ENCODE results near the gene CTSL.

Gene CTSL

DNA sequence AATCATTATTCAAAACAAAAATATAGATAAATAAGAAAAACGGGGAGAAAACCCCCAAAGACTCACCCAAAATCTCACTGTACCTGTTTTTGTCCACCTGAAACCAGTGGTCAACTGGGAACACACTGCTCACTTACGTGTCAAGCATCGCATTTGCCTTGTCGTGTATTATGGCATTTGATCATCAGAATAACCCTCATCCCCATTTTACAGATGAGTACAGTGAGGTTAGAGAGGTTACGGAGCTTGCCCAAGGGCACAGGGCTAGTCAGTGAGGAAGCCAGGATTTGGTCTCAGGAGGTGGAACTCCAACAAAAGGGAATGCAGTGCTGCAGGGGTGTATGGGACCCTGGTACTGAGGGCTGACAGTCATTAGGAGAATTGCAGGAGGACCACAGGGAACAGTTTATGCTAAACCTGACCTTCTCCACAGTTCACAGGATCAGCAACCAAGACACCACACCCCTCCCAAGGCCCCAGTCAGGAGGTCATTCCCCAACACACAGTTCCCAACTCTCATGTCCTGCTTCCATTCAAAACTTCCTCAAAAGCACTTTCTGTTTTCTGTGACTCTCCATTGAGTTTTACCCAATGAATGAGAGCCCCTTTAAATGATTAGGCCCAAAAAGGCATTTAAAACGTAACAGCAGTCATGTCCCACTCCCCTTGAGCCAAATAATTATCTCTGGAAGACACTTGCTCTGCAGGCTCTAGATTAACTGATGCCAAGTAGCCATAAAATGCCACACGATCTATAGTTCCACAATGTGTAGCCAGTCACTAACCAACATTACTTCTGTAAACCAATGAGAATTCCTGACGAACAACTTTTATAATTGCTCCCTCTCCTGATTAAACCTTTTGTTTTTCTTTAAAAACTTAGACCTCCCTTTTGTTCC lies 50.8 kb downstream of the CTSL start:
- no peak for ATAC-seq
- TF ChIP-seq, protein P1, sequence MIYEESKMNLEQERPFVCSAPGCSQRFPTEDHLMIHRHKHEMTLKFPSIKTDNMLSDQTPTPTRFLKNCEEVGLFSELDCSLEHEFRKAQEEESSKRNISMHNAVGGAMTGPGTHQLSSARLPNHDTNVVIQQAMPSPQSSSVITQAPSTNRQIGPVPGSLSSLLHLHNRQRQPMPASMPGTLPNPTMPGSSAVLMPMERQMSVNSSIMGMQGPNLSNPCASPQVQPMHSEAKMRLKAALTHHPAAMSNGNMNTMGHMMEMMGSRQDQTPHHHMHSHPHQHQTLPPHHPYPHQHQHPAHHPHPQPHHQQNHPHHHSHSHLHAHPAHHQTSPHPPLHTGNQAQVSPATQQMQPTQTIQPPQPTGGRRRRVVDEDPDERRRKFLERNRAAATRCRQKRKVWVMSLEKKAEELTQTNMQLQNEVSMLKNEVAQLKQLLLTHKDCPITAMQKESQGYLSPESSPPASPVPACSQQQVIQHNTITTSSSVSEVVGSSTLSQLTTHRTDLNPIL (CRISPR knock-in tag; IDR thresholded peaks at IDR 0.05; ENCODE audit: low read depth) = no peak
- TF ChIP-seq GLIS3 (CRISPR knock-in tag; IDR thresholded peaks at IDR 0.05) (no peak), BACH2 (CRISPR knock-in tag; IDR thresholded peaks at IDR 0.05; ENCODE audit: borderline replicate concordance) (no peak), ZFP30 (CRISPR knock-in tag; IDR thresholded peaks at IDR 0.05) (no peak), ESRRG (CRISPR knock-in tag; IDR thresholded peaks at IDR 0.05) (no peak), CSDC2 (CRISPR knock-in tag; IDR thresholded peaks at IDR 0.05) (no peak), ZNF70 (CRISPR knock-in tag; IDR thresholded peaks at IDR 0.05) (no peak), ZFP3 (CRISPR knock-in tag; IDR thresholded peaks at IDR 0.05) (no peak), TOX (CRISPR knock-in tag; IDR thresholded peaks at IDR 0.05; ENCODE audit: borderline replicate concordance) (no peak), ARNTL (CRISPR knock-in tag; IDR thresholded peaks at IDR 0.05; ENCODE audit: borderline replicate concordance, low read depth) (no peak), TCF4 (CRISPR knock-in tag; IDR thresholded peaks at IDR 0.05; ENCODE audit: borderline replicate concordance) (no peak)
- TF ChIP-seq, protein P2, sequence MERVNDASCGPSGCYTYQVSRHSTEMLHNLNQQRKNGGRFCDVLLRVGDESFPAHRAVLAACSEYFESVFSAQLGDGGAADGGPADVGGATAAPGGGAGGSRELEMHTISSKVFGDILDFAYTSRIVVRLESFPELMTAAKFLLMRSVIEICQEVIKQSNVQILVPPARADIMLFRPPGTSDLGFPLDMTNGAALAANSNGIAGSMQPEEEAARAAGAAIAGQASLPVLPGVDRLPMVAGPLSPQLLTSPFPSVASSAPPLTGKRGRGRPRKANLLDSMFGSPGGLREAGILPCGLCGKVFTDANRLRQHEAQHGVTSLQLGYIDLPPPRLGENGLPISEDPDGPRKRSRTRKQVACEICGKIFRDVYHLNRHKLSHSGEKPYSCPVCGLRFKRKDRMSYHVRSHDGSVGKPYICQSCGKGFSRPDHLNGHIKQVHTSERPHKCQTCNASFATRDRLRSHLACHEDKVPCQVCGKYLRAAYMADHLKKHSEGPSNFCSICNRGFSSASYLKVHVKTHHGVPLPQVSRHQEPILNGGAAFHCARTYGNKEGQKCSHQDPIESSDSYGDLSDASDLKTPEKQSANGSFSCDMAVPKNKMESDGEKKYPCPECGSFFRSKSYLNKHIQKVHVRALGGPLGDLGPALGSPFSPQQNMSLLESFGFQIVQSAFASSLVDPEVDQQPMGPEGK (CRISPR knock-in tag; IDR thresholded peaks at IDR 0.05; ENCODE audit: borderline replicate concordance) = no peak
- TF ChIP-seq, protein P3, sequence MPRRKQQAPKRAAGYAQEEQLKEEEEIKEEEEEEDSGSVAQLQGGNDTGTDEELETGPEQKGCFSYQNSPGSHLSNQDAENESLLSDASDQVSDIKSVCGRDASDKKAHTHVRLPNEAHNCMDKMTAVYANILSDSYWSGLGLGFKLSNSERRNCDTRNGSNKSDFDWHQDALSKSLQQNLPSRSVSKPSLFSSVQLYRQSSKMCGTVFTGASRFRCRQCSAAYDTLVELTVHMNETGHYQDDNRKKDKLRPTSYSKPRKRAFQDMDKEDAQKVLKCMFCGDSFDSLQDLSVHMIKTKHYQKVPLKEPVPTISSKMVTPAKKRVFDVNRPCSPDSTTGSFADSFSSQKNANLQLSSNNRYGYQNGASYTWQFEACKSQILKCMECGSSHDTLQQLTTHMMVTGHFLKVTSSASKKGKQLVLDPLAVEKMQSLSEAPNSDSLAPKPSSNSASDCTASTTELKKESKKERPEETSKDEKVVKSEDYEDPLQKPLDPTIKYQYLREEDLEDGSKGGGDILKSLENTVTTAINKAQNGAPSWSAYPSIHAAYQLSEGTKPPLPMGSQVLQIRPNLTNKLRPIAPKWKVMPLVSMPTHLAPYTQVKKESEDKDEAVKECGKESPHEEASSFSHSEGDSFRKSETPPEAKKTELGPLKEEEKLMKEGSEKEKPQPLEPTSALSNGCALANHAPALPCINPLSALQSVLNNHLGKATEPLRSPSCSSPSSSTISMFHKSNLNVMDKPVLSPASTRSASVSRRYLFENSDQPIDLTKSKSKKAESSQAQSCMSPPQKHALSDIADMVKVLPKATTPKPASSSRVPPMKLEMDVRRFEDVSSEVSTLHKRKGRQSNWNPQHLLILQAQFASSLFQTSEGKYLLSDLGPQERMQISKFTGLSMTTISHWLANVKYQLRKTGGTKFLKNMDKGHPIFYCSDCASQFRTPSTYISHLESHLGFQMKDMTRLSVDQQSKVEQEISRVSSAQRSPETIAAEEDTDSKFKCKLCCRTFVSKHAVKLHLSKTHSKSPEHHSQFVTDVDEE (CRISPR knock-in tag; IDR thresholded peaks at IDR 0.05) = no peak
- TF ChIP-seq, protein P4, sequence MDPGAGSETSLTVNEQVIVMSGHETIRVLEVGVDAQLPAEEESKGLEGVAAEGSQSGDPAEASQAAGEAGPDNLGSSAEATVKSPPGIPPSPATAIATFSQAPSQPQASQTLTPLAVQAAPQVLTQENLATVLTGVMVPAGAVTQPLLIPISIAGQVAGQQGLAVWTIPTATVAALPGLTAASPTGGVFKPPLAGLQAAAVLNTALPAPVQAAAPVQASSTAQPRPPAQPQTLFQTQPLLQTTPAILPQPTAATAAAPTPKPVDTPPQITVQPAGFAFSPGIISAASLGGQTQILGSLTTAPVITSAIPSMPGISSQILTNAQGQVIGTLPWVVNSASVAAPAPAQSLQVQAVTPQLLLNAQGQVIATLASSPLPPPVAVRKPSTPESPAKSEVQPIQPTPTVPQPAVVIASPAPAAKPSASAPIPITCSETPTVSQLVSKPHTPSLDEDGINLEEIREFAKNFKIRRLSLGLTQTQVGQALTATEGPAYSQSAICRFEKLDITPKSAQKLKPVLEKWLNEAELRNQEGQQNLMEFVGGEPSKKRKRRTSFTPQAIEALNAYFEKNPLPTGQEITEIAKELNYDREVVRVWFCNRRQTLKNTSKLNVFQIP (CRISPR knock-in tag; IDR thresholded peaks at IDR 0.05; ENCODE audit: borderline replicate concordance, low read depth) = no peak
- TF ChIP-seq, protein P5, sequence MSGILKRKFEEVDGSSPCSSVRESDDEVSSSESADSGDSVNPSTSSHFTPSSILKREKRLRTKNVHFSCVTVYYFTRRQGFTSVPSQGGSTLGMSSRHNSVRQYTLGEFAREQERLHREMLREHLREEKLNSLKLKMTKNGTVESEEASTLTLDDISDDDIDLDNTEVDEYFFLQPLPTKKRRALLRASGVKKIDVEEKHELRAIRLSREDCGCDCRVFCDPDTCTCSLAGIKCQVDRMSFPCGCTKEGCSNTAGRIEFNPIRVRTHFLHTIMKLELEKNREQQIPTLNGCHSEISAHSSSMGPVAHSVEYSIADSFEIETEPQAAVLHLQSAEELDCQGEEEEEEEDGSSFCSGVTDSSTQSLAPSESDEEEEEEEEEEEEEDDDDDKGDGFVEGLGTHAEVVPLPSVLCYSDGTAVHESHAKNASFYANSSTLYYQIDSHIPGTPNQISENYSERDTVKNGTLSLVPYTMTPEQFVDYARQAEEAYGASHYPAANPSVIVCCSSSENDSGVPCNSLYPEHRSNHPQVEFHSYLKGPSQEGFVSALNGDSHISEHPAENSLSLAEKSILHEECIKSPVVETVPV (CRISPR knock-in tag; IDR thresholded peaks at IDR 0.05) = no peak

DNA sequence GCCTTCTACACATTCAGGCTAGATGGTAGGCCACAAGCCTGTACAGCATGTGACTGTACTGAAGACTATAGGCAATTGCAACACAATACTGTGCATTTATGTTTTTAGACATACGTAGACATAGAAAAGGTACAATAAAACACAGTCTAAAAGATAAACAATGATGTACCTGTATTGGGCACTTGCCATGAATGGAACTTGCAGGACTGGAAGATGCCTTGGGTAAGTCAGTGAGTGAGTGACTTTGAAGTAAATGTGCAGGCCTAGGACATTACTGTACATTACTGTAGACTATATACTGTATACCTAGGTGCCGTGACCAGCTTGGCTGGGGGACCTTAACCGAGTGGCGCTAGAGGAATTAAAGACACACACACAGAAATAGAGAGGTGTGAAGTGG lies 53.1 kb downstream of the CTSL start:
- no peak for TF ChIP-seq ZNF565 (CRISPR knock-in tag; conservative IDR thresholded peaks at IDR 0.05; ENCODE audit: low read depth)
- TF ChIP-seq SNAI2 (CRISPR knock-in tag; IDR thresholded peaks at IDR 0.05) = no peak
- TF ChIP-seq, protein P5 (CRISPR knock-in tag; IDR thresholded peaks at IDR 0.05) = no peak
- TF ChIP-seq CSDC2 (CRISPR knock-in tag; IDR thresholded peaks at IDR 0.05) = no peak
- TF ChIP-seq, protein P2 (CRISPR knock-in tag; IDR thresholded peaks at IDR 0.05; ENCODE audit: borderline replicate concordance) = no peak
- TF ChIP-seq, protein P4 (CRISPR knock-in tag; IDR thresholded peaks at IDR 0.05; ENCODE audit: borderline replicate concordance, low read depth) = no peak
- no peak for TF ChIP-seq TOX (CRISPR knock-in tag; IDR thresholded peaks at IDR 0.05; ENCODE audit: borderline replicate concordance)
- no peak for TF ChIP-seq ZNF70 (CRISPR knock-in tag; IDR thresholded peaks at IDR 0.05)
- TF ChIP-seq GLIS3 (CRISPR knock-in tag; IDR thresholded peaks at IDR 0.05) = no peak
- TF ChIP-seq ZC3H10 (CRISPR knock-in tag; IDR thresholded peaks at IDR 0.05) = no peak
- no peak for TF ChIP-seq ISL1 (CRISPR knock-in tag; IDR thresholded peaks at IDR 0.05)
- no peak for TF ChIP-seq ZFP30 (CRISPR knock-in tag; IDR thresholded peaks at IDR 0.05)
- TF ChIP-seq PPARA (CRISPR knock-in tag; IDR thresholded peaks at IDR 0.05; ENCODE audit: borderline replicate concordance) = no peak
- no peak for TF ChIP-seq RARB (CRISPR knock-in tag; IDR thresholded peaks at IDR 0.05)
- no peak for ATAC-seq
